MCF 10A (cell line): ENCODE results near the gene MOBP. TPM values are rescaled to one million over a fixed set of nuclear protein-coding genes. Genes with fewer than 3 reads are reported as not detected.

ENCODE experiments used
- BruUV-seq: library from RNA; stranded (reverse); fragments of 400-500 nt; replicated peaks from 2 replicates; lab custom pipeline; 2021; lab: Mats Ljungman, UMichigan
- CTCF ChIA-PET: fragments of 300-600 bp; sonication (Branson Sonifier 250); formaldehyde crosslinking; extraction: SDS; loops from one replicate; lab custom pipeline; 2021; ENCODE audit warnings: antibody characterized with exemption, inconsistent platforms; lab: Yijun Ruan, JAX
- POLR2A ChIA-PET: fragments of 300-600, 350-650 bp; sonication (Branson Sonifier 250); formaldehyde crosslinking; extraction: SDS; loops from one replicate; lab custom pipeline; 2020; ENCODE audit warnings: antibody characterized with exemption, inconsistent platforms; lab: Yijun Ruan, JAX
- DNase-seq: peaks from one replicate; pipeline ENCODE4 v3.0.0-alpha.2; 2018; ENCODE audit not compliant: unreplicated experiment
- H3K27ac Mint-ChIP-seq: one replicate; pipeline ENCODE4 v1.8.0; 2022; ENCODE audit warnings: mild to moderate bottlenecking, low read depth, mixed read lengths; ENCODE audit not compliant: unreplicated experiment
- H3K27me3 Mint-ChIP-seq: one replicate; pipeline ENCODE4 v1.8.0; 2022; ENCODE audit warnings: mixed read lengths; ENCODE audit not compliant: insufficient read depth, unreplicated experiment
- H3K36me3 Mint-ChIP-seq: one replicate; pipeline ENCODE4 v1.8.0; 2022; ENCODE audit warnings: mild to moderate bottlenecking, moderate library complexity, mixed read lengths; ENCODE audit not compliant: insufficient read depth, unreplicated experiment
- H3K4me1 Mint-ChIP-seq: one replicate; pipeline ENCODE4 v1.8.0; 2022; ENCODE audit warnings: mixed read lengths; ENCODE audit not compliant: insufficient read depth, unreplicated experiment
- H3K4me3 Mint-ChIP-seq: one replicate; pipeline ENCODE4 v1.8.0; 2022; ENCODE audit warnings: mild to moderate bottlenecking, moderate library complexity, mixed read lengths; ENCODE audit not compliant: unreplicated experiment
- H3K9me3 Mint-ChIP-seq: one replicate; pipeline ENCODE4 v1.8.0; 2022; ENCODE audit warnings: mixed read lengths; ENCODE audit not compliant: unreplicated experiment
- intact Hi-C: fragments of 100-400 bp; cut with micrococcal nuclease; formaldehyde crosslinking; loops from 2 replicates; pipeline ENCODE4 v1.14.1; 2022
- total RNA-seq: library from RNA; stranded (reverse); gene quantifications from 2 replicates; pipeline ENCODE4 v1.2.3, GENCODE V29; 2022
- TF ChIP-seq, protein P1 (sequence below): fragments of 200-600 bp; IDR thresholded peaks from one replicate; pipeline ENCODE4 v1.8.0; 2022; ENCODE audit warnings: antibody characterized with exemption, mild to moderate bottlenecking; ENCODE audit not compliant: unreplicated experiment

Gene MOBP
- total RNA-seq, 1 experiment from 2014 or later: 0.21 TPM

DNA sequence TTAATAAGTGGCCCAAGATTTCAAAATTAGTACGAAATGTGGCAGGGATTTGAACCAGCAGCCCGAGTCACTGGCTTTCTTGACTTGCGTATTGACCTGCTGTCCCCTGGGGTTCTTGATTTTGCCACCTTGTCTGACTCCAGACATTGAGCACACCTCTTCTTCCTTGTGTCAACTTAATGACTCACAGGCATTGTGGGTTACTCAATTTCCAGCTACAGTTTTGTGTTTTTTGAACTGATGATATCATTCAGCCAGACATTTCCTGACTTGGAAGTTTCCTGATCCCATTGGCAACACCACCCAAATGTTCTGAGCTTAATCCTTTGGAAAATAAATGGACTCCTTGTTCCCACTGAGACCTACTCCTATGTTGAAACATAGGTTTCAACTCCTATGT is 64.2 kb downstream of the MOBP start:
- no peaks in the 10 kb centered on the region for H3K36me3 Mint-ChIP-seq
- peak; percentile 96 for DNase-seq
- H3K27me3 Mint-ChIP-seq: no peaks in the 10 kb centered on the region
- peaks cover 22% of the 10 kb centered on the region for H3K4me1 Mint-ChIP-seq
- intact Hi-C loops: no loop called here
- TF ChIP-seq, protein P1, sequence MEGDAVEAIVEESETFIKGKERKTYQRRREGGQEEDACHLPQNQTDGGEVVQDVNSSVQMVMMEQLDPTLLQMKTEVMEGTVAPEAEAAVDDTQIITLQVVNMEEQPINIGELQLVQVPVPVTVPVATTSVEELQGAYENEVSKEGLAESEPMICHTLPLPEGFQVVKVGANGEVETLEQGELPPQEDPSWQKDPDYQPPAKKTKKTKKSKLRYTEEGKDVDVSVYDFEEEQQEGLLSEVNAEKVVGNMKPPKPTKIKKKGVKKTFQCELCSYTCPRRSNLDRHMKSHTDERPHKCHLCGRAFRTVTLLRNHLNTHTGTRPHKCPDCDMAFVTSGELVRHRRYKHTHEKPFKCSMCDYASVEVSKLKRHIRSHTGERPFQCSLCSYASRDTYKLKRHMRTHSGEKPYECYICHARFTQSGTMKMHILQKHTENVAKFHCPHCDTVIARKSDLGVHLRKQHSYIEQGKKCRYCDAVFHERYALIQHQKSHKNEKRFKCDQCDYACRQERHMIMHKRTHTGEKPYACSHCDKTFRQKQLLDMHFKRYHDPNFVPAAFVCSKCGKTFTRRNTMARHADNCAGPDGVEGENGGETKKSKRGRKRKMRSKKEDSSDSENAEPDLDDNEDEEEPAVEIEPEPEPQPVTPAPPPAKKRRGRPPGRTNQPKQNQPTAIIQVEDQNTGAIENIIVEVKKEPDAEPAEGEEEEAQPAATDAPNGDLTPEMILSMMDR: no peak
- no peak overlapping the region for H3K4me3 Mint-ChIP-seq
- peak overlapping the region; percentile 34 for H3K27ac Mint-ChIP-seq
- no peaks in the 10 kb centered on the region for H3K9me3 Mint-ChIP-seq
- BruUV-seq: no TSS peak
- CTCF ChIA-PET: interaction anchor here (0.8 to 2.9 kb wide), 7 partner anchors 10 to 647 kb away, joined by 3 to 14 read pairs (median 4); no protein-coding TSS in a partner anchor
- POLR2A ChIA-PET: interaction anchor here (0.6 to 2.3 kb wide), 7 partner anchors 10 to 1441 kb away, joined by 3 to 14 read pairs (median 4); no protein-coding TSS in a partner anchor

DNA sequence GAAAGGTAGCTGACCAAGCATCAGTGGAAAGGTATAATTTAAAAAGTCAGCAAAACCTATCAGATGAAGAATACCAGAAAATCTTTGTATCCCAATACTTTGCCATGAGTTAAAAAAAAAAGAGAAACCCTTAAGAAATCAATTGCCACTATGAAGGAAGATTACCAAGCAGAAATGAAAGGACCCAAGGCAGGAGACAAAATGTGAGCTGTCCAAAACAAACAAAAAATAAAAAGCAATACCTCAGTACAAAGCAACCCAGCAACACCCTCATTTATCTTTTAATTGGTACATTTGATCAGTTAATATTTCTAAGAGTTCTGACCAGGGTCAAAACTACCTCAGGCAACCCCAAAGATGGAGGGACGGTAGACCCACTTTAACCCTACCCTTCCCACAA is 65.3 kb downstream of the MOBP start:
- H3K9me3 Mint-ChIP-seq: no peaks in the 10 kb centered on the region
- no peaks in the 10 kb centered on the region for H3K27me3 Mint-ChIP-seq
- ChIA-PET CTCF (interaction anchor here (0.5 to 2.9 kb wide), 5 partner anchors 9 to 776 kb away, joined by 3 to 14 read pairs (median 4); no protein-coding TSS in a partner anchor), POLR2A (interaction anchor here (0.9 to 2.3 kb wide), 4 partner anchors 9 to 591 kb away, joined by 3 to 14 read pairs (median 6); no protein-coding TSS in a partner anchor)
- intact Hi-C loops: no loop called here
- no peak for DNase-seq
- H3K4me3 Mint-ChIP-seq: no peak overlapping the region
- no peaks in the 10 kb centered on the region for H3K36me3 Mint-ChIP-seq
- H3K4me1 Mint-ChIP-seq: peaks cover 22% of the 10 kb centered on the region
- BruUV-seq: no TSS peak
- no peak overlapping the region for H3K27ac Mint-ChIP-seq
- TF ChIP-seq, protein P1: no peak

DNA sequence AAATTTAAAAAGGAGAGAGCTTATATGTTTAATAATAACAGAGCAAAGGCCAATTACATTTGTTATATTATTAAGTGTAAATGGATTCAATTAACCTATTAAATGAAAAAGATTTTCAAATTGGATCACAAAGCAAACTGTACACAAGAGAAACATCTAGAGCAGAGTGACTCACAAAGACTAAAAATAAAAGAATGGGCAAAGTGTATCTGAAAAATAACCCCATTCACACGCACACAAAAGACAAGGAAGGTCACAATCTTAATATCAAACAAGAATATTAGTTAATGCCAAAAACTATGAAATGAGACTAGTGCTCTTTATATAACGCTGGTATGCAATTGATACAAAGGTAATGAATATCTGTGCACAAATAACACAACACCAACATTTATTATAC is 65.7 kb downstream of the MOBP start:
- ChIA-PET CTCF (interaction anchor here (0.7 to 2.9 kb wide), 3 partner anchors 8 to 775 kb away, joined by 3 to 14 read pairs (median 4); no protein-coding TSS in a partner anchor), POLR2A (interaction anchor here (0.9 to 2.2 kb wide), 3 partner anchors 15 to 591 kb away, joined by 3 to 14 read pairs (median 3); no protein-coding TSS in a partner anchor)
- peaks cover 22% of the 10 kb centered on the region for H3K4me1 Mint-ChIP-seq
- H3K27me3 Mint-ChIP-seq: no peaks in the 10 kb centered on the region
- no TSS peak for BruUV-seq
- no peaks in the 10 kb centered on the region for H3K9me3 Mint-ChIP-seq
- intact Hi-C loops: no loop called here
- H3K4me3 Mint-ChIP-seq: no peak overlapping the region
- no peak overlapping the region for H3K27ac Mint-ChIP-seq
- TF ChIP-seq, protein P1: no peak
- no peak for DNase-seq
- no peaks in the 10 kb centered on the region for H3K36me3 Mint-ChIP-seq

DNA sequence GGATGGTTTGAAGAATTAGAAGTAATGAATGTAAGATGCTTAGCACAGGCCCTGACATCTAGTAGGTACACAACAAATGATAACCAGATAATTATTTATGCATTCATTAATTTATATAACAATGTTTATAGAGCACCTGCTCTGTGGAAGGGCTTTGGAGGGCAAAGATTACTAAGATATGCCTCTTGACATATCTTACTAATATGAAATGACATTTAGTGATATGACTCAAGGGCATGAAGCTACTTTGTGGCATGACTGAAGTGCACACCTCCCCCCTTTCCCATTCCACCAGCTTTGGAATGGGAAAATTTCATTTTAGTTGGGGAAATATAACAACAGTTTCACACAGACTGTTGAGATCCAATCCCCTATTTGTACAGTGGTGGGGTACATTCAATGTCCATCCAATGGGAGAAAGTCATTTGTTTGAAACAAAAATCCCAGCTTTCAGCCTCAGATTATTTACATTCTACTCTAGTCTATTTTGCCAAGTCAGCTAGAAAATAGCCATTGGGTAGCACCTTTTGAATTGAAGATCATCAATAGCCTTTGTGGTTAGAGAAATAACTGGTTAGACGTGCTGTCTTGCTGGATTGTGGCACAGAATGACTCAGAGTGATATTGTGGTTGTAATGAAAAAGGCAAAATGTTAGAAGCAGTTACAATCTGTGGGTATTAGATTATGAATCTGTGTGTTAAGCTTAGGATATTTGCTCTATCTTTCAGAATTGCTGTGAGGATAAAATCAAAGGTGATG is 72.9 kb downstream of the MOBP start:
- Mint-ChIP-seq H3K9me3 (no peaks in the 10 kb centered on the region), H3K27me3 (no peaks in the 10 kb centered on the region), H3K4me3 (no peak overlapping the region), H3K27ac (no peak overlapping the region), H3K36me3 (no peaks in the 10 kb centered on the region), H3K4me1 (no peaks in the 10 kb centered on the region)
- BruUV-seq: no TSS peak
- DNase-seq: no peak
- POLR2A ChIA-PET: interaction anchor here (1.1 to 1.3 kb wide), 2 partner anchors 8 to 143 kb away, joined by 3 read pairs; no protein-coding TSS in a partner anchor
- intact Hi-C loops: loop anchor here (5.0 to 10.0 kb wide), 3 partner anchors 167 to 774 kb away; partner anchors contain the start of gene MYRIP
- CTCF ChIA-PET: interaction anchor here (0.5 to 7.9 kb wide), 17 partner anchors 8 to 777 kb away, joined by 3 to 106 read pairs (median 5); no protein-coding TSS in a partner anchor
- TF ChIP-seq, protein P1: no peak
